Chondrocyte (in vitro differentiated cells): ENCODE data around the gene PHKA2. TPM values are rescaled to one million over a fixed set of nuclear protein-coding genes. Genes with fewer than 3 reads are reported as not detected.

Experiments
- DNase-seq: peaks from one replicate; pipeline ENCODE4 v3.0.0; 2021; ENCODE audit warnings: mixed read lengths, low spot score
- H3K27ac Mint-ChIP-seq: one replicate; pipeline ENCODE4 v1.8.0; 2021; ENCODE audit warnings: mild to moderate bottlenecking, moderate library complexity, mixed read lengths; ENCODE audit not compliant: unreplicated experiment
- H3K27me3 Mint-ChIP-seq: 2 replicates; pipeline ENCODE4 v1.8.0; 2021; ENCODE audit warnings: low read depth, mixed read lengths
- H3K36me3 Mint-ChIP-seq: 2 replicates; pipeline ENCODE4 v1.8.0; 2021; ENCODE audit warnings: low read depth, mixed read lengths
- H3K4me1 Mint-ChIP-seq: 2 replicates; pipeline ENCODE4 v1.8.0; 2021; ENCODE audit warnings: low read depth, mild to moderate bottlenecking, mixed read lengths
- H3K4me3 Mint-ChIP-seq: one replicate; pipeline ENCODE4 v1.8.0; 2021; ENCODE audit warnings: mild to moderate bottlenecking, moderate library complexity, mixed read lengths; ENCODE audit not compliant: unreplicated experiment
- H3K9me3 Mint-ChIP-seq: 2 replicates; pipeline ENCODE4 v1.8.0; 2021; ENCODE audit warnings: low read depth, mixed read lengths
- CTCF ChIP-seq: fragments of 200-600 bp; sonication (generic); IDR thresholded peaks from 2 replicates; pipeline ENCODE4 v1.5.0; 2021; ENCODE audit warnings: antibody characterized with exemption, mild to moderate bottlenecking, moderate library complexity
- total RNA-seq: library from RNA; stranded (reverse); gene quantifications from 3 replicates; pipeline ENCODE4 v1.2.1, GENCODE V29; 2021

The PHKA2 gene
- total RNA-seq, 1 donor from 2014 or later = 16.2 TPM

DNA sequence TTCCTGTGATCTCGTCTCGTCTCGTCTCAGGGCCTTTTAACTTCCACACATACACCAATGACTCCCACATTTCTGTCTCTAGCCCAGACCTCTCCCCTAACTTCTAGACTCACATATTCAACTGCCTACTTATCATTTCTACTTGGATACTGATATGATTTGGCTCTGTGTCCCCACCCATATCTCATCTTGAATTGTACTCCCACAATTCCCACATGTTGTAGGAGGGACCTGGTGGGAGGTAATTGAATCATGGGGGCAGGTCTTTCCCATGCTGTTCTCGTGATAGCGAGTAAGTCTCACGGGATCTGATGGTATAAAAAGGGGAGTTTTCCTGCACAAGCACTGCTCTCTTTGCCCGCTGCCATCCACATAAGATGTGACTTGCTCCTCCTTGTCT is 8.9 kb downstream of the PHKA2 start:
- Mint-ChIP-seq H3K9me3 (peaks cover 14% of the 10 kb centered on the region), H3K36me3 (no peaks in the 10 kb centered on the region), H3K4me3 (no peak overlapping the region), H3K27me3 (no peaks in the 10 kb centered on the region), H3K27ac (no peak overlapping the region), H3K4me1 (no peaks in the 10 kb centered on the region)
- DNase-seq = no peak
- TF ChIP-seq CTCF = no peak

DNA sequence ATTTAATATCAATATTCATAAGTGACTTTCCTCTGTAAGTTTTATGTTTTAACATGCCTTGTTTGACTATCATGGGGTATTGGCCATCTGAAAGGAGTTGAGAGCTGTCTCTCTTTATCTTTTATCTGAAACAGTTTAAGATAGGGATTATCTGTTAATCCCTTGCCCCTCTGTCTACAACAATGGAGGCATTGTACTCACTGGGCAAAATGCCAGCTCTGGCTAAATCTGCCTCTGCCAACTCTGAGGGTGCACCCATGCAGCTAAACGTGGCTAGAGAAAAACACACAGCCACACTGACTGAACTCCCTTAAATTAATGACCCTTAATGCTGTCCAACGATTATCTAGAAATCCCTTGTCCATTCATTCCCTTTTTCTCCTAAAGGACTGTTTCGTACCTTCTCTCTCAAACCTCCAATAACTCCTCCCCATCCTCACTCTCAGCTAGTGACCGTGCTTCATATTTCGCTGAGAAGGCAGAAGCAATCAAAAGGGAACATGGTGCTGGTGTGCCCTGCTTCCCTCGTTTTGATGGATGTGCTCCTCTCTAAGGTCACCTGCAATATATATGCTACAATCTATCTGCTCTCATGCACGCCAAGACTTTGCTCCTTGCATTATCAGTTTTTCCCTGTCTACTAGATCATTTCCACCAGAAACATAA is 10.3 kb downstream of the PHKA2 start:
- TF ChIP-seq CTCF = no peak
- no peak for DNase-seq
- Mint-ChIP-seq H3K27me3 (no peaks in the 10 kb centered on the region), H3K4me1 (no peaks in the 10 kb centered on the region), H3K9me3 (peaks cover 14% of the 10 kb centered on the region), H3K36me3 (no peaks in the 10 kb centered on the region), H3K4me3 (no peak overlapping the region), H3K27ac (no peak overlapping the region)

- TF ChIP-seq CTCF = no peak
- H3K4me1 Mint-ChIP-seq = no peaks in the 10 kb centered on the region
Measured at GRCh38 chrX:18971506-18971905, 12.4 kb downstream of the PHKA2 start.

DNA sequence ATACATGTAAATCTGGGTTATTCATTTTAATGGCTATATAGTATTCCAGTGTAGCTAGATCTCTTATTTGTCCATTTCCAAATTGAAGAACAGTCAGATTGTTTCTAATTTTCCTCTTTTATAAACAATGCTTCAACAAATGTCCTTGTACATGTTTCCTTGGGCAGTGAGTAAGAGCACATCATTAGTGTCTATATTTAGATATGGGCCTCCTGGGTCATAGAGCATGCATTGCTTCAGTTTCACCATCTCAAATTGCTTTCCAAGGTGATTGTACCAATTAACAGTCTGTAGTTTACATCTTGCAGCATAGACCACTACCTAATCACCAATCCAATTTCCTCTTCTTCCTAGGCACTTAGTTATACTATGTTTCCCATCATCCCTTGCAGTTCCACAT is 13.4 kb downstream of the PHKA2 start:
- Mint-ChIP-seq H3K27me3 (no peaks in the 10 kb centered on the region), H3K9me3 (peaks cover 9% of the 10 kb centered on the region), H3K4me3 (no peak overlapping the region), H3K27ac (no peak overlapping the region), H3K36me3 (no peaks in the 10 kb centered on the region), H3K4me1 (no peaks in the 10 kb centered on the region)
- TF ChIP-seq CTCF = no peak
- DNase-seq = no peak

More at GRCh38 chrX:18971506-18971905, 12.4 kb downstream of the PHKA2 start:
- no peak overlapping the region for H3K4me3 Mint-ChIP-seq
- H3K27me3 Mint-ChIP-seq = no peaks in the 10 kb centered on the region
- peaks cover 9% of the 10 kb centered on the region for H3K9me3 Mint-ChIP-seq
- no peaks in the 10 kb centered on the region for H3K36me3 Mint-ChIP-seq
- no peak for DNase-seq
- H3K27ac Mint-ChIP-seq = no peak overlapping the region

- H3K27me3 Mint-ChIP-seq = no peaks in the 10 kb centered on the region
- no peak overlapping the region for H3K27ac Mint-ChIP-seq
- no peak for DNase-seq
- no peak for TF ChIP-seq CTCF
- peaks cover 4% of the 10 kb centered on the region for H3K4me1 Mint-ChIP-seq
- H3K36me3 Mint-ChIP-seq = no peaks in the 10 kb centered on the region
- H3K9me3 Mint-ChIP-seq = peaks cover 6% of the 10 kb centered on the region
- no peak overlapping the region for H3K4me3 Mint-ChIP-seq
Measured at GRCh38 chrX:18966624-18967023, 17.3 kb downstream of the PHKA2 start.
